Choroid plexus epithelial cell (primary cell): ENCODE data around the gene PDK2.

Source experiments
- DNase-seq: peaks from one replicate; pipeline ENCODE4 v3.0.0-alpha.2; 2010; ENCODE audit warnings: low read depth
- H3K4me3 ChIP-seq: 2 replicates; pipeline ENCODE4 v1.5.1; 2011; ENCODE audit warnings: low read depth, mild to moderate bottlenecking, control low read depth, low read length, moderate library complexity
- TF ChIP-seq, protein P1 (sequence below): conservative IDR thresholded peaks from 2 replicates; pipeline ENCODE4 v1.5.1; 2011; ENCODE audit warnings: low read depth, mild to moderate bottlenecking, control low read depth, inconsistent platforms, low read length, moderate library complexity

The PDK2 gene

DNA sequence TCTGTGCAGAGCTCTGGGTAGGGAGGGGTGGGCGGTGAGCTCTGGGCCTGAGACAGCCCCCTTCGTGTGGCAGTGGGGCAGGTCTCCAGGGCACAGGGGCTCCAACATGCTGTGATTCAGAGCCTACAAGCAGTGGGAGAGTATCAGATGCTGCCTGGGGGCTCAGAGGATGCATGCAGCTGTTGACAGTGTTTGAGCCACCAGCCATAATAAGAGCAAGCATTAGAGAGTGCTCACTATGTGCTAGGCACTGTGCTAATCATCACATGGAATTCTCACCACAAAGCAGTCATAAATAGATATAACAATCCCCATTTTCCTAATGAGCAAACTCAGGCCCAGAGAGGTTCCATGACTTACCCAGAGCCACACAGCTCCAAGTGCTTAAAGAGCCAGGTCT is 8.1 kb downstream of the PDK2 start:
- TF ChIP-seq, protein P1, sequence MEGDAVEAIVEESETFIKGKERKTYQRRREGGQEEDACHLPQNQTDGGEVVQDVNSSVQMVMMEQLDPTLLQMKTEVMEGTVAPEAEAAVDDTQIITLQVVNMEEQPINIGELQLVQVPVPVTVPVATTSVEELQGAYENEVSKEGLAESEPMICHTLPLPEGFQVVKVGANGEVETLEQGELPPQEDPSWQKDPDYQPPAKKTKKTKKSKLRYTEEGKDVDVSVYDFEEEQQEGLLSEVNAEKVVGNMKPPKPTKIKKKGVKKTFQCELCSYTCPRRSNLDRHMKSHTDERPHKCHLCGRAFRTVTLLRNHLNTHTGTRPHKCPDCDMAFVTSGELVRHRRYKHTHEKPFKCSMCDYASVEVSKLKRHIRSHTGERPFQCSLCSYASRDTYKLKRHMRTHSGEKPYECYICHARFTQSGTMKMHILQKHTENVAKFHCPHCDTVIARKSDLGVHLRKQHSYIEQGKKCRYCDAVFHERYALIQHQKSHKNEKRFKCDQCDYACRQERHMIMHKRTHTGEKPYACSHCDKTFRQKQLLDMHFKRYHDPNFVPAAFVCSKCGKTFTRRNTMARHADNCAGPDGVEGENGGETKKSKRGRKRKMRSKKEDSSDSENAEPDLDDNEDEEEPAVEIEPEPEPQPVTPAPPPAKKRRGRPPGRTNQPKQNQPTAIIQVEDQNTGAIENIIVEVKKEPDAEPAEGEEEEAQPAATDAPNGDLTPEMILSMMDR = no peak
- H3K4me3 ChIP-seq = no peak overlapping the region
- no peak for DNase-seq

DNA sequence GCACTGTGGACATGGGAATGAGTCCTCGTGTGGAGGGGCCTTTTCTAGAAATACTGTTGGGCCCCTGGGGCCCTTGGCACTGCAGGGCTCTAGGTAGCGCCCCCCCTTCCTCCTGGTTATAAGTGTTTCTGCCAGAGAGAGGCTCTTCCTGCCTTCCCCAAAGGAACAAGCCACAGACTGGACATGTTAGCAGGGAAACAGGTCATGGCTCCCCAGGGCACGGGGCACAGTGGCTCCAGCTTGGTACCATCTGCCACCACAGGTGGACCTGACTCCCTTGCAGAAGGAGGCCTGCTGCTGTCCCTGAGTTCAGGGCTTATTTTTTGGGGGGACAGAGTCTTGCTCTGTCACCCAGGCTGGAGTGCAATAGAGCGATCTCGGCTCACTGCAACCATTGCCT is 8.8 kb downstream of the PDK2 start:
- H3K4me3 ChIP-seq = no peak overlapping the region
- no peak for DNase-seq
- TF ChIP-seq, protein P1 = no peak

DNA sequence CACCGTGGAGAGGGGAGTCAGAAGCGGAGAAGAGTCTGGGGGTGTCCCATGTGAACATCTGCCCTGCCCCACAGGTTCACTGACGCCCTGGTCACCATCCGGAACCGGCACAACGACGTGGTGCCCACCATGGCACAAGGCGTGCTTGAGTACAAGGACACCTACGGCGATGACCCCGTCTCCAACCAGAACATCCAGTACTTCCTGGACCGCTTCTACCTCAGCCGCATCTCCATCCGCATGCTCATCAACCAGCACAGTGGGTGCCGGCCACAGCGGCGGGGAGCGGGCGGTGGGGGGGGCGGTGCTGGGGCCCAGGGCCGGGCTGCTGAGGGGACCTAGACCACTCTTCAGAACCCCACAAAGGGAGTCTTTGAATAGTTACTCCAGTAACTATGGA is 10.7 kb downstream of the PDK2 start:
- DNase-seq = no peak
- TF ChIP-seq, protein P1 = no peak
- no peak overlapping the region for H3K4me3 ChIP-seq

DNA sequence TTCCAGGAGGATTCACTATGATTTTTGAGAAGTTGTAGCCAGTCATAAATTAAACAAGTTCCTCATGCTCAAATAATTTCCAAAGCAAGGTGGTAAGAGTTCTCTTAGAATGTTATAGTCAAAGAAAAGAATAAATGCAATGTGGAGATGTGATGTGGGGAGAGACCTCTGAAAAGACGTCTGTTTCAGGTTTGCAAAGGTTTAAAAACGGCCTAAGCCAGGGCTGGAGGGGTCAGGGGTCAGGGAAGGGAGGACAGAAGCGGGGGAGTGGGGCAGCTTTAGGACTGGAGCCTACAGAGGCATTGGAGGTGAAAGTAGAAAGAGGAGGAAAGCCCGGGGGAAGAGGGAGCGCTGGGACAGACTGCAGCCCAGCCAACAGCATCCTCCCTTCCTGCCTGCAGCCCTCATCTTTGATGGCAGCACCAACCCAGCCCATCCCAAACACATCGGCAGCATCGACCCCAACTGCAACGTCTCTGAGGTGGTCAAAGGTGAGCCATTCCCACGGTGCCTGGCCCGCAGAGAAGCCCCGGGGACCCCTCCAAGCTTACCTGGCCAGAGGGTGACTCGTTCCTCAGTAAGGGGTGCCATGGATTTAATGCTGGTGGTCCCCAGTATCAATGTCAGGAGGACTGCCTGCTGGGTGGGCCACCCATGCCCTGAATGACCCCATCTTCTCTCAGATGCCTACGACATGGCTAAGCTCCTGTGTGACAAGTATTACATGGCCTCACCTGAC is 11.4 kb downstream of the PDK2 start:
- DNase-seq = no peak
- H3K4me3 ChIP-seq = no peak overlapping the region
- TF ChIP-seq, protein P1 = no peak

DNA sequence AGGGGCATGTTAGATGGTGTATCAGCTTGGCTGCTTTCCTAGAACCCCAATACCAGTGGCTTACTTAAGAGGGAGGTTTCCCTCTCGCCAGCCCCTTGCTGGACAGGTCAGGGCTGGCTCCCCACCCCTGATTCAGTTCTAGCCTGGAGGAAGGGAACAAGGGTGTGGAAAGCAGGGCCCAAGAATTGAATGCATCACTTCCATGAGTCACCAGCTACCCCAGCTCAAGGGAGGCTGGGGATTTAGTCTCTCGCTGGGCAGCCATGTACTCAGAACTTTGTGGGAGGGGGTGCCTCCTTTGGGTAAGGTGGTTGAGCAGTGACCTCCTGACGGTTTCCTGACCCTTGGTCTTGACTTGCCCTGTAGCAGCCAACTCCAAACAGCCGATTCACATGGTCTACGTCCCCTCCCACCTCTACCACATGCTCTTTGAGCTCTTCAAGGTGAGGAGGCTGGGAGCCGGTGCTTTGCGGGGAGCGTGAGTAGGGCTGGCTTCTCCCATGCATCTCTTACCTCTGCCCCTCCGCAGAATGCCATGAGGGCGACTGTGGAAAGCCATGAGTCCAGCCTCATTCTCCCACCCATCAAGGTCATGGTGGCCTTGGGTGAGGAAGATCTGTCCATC is 12.8 kb downstream of the PDK2 start:
- no peak overlapping the region for H3K4me3 ChIP-seq
- no peak for DNase-seq
- TF ChIP-seq, protein P1 = no peak

DNA sequence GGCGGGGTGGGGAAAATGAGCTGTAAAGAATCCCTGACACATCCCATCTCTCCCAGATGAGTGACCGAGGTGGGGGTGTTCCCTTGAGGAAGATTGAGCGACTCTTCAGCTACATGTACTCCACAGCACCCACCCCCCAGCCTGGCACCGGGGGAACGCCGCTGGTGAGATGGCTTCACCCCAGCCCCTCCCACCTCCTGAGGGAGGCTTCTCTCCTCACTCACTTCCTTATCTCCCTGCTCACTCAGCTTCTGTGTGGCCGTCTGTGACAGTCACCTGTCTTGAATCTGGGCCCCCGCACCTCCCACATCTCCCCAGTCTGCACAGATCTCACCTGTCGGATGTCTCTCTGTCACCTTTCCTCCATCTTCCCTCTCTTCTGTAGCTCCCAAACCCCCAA is 13.4 kb downstream of the PDK2 start:
- DNase-seq = no peak
- H3K4me3 ChIP-seq = no peak overlapping the region
- TF ChIP-seq, protein P1 = no peak

DNA sequence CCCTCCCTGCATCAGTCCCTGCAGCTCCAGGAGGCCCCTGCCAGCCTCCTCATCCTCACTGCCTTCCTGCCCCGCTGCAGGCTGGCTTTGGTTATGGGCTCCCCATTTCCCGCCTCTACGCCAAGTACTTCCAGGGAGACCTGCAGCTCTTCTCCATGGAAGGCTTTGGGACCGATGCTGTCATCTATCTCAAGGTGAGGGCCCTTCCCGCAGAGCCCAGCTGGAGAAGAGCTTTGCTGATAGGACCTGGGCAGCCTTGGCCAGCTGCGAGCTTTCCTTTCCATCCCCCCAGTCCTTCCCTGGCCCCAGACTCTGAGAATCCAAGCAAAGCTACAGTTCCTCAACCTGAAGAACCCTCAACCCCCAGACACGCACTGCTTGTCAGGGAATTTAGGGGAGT is 14.1 kb downstream of the PDK2 start:
- DNase-seq = no peak
- no peak overlapping the region for H3K4me3 ChIP-seq
- TF ChIP-seq, protein P1 = no peak
